GM12874 (cell line): ENCODE data around the gene RNASE13.

Experiments used
- TF ChIP-seq, protein P1 (sequence below): IDR thresholded peaks from 2 replicates; pipeline ENCODE4 v1.5.1; 2011; ENCODE audit warnings: low read depth, mild to moderate bottlenecking, control low read depth, low read length, moderate library complexity; ENCODE audit not compliant: insufficient read depth

RNASE13 gene

DNA sequence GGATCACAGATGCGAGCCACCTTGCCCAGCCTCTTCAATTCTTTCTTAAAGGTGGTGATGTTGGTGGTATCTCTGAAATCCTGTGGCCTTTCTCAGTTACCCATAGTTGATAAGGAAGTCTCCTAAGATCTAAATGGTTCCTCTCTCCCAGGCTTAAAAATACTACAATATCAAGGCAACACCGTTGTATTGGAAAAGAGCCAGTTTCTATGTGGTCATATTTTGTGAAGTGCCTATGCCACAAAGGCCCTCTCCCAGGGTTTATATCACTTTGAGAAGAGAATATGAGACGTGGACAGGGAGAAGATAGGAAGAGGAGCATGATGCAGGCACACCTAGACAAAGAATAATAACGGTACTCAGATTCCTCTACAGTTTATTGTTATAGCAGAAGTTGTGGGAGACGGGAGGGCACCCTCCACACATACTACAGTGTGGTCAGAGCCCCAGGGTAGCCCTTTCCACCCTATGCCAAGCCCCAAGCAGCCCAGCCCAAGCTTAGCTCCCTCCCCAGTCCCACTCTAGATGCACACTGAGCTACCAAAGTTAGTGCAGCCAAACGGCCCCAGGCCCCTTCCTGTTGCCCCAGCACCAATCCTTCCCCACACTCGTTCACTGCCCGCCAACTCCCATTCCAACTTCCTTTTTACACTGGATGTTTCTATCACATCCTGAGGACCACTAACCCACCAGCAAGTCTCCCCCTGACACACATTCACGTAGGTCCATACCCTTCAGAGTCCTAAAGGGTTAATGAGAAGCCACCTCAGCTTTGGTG lies 18.0 kb downstream of the RNASE13 start:
- TF ChIP-seq, protein P1, sequence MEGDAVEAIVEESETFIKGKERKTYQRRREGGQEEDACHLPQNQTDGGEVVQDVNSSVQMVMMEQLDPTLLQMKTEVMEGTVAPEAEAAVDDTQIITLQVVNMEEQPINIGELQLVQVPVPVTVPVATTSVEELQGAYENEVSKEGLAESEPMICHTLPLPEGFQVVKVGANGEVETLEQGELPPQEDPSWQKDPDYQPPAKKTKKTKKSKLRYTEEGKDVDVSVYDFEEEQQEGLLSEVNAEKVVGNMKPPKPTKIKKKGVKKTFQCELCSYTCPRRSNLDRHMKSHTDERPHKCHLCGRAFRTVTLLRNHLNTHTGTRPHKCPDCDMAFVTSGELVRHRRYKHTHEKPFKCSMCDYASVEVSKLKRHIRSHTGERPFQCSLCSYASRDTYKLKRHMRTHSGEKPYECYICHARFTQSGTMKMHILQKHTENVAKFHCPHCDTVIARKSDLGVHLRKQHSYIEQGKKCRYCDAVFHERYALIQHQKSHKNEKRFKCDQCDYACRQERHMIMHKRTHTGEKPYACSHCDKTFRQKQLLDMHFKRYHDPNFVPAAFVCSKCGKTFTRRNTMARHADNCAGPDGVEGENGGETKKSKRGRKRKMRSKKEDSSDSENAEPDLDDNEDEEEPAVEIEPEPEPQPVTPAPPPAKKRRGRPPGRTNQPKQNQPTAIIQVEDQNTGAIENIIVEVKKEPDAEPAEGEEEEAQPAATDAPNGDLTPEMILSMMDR = no peak

DNA sequence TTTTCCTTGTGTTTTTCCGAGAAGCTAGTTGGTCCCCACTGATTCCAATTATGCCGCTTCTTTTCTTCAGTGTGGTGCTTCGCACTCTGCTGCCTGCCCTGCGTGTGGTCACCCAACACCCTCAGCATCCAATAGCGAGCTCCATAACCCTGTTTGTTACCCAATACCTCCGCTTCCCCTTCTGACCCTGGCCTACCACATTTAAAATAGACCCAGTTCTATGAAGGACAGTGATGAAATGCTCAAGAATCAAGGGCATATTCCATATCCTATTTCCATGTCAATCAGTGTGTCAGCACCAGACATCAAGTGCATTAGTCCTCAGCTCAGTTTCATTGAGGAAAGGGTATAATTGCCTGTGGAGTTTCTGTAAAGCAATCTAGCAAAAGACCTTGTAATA lies 19.3 kb downstream of the RNASE13 start:
- TF ChIP-seq, protein P1 = no peak

DNA sequence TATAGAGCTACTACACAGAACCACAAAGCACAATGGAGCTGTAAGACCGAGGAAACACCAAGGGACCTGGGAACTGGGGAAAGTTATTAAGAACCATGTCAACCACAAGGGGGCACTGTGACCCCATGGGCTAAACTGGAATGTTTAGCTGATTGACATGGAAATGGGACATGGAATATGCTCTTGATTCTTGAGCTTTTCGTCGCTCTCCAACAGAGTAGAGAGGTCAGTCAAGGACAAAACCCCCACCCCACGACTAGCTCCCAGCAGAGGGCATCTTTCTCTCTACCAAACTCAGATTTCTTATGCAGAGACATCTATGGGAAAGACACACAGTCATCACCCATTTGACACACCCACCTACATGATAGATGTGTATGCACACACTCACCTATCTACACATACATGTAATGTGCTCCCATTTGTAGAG lies 19.8 kb downstream of the RNASE13 start:
- TF ChIP-seq, protein P1 = peak; percentile 84

DNA sequence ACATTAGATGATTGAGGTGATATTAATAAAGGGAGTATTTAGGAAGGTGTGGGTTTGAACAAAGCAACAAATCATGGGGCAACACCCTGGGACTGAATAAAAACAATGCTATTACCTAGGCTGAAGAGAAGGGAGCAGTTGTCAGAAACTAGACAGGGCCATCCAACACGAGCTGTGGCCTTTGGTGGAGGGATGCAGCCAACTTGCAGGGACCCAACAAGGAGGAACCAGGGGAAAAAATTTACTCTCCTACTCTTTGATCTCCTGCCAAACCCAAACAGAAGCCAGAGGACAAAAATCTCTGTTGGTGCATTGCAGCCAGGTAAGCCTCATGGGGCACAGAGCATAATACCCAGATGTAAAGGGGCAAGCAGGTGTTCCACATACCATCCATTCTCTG lies 23.5 kb downstream of the RNASE13 start:
- TF ChIP-seq, protein P1 = no peak

DNA sequence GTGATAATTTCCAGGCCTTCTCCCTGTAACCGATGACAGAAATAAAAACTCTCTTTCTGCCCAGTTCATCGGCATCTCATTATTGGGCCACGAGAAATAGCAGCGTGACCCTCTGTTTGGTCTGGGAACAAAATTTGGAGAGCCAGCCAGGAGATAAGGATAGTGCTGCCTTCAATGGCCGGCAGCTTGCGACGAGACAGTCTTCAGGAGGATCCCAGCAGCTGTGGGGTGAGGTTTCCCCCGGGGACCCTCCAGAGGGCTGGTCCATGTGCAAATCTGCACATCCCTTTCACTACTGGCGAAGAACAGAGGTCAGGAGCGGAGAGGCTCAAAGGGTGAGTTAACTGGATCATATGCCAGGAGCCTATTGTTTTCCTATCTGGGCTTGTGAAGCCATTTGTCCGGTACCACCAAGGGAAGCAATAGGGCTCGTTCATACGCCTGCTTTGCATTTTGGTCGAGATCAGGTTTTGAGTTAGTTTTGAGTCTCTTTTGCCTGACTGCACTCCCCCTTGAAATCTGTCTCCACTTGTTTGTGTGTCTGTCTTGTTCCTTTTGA lies 30.7 kb downstream of the RNASE13 start:
- TF ChIP-seq, protein P1 = no peak

DNA sequence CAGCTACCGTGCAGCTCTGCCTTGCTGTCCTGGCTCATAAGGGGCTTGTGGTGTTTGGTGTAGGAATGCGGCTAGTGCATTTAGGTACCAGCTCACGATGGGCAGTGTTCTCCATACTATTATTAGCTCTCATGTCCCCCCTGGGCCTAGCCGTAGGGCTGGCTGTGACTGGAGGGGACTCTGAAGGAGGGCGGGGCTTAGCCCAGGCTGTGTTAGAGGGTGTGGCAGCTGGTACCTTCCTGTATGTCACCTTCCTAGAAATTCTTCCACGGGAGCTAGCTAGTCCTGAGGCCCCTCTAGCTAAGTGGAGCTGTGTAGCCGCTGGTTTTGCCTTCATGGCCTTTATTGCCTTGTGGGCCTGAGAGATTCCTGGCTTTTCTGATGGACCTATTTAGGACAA lies 33.4 kb downstream of the RNASE13 start:
- TF ChIP-seq, protein P1 = no peak

DNA sequence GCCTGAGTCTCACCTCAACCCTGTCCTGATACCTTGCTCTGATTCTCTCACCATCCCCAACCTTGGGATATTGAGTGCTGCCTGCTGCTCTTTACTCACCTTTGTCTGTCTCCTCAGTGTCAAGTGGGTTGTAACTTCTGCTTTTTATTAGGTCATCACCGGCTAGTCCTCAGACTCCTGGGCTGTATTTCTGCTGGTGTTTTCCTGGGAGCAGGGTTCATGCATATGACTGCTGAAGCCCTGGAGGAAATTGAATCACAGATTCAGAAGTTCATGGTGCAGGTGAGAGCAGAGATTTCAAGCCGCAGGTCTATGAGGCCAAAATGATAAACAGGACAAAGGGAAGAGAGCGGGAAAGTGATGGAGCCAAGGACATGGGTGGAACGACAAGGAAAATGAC lies 35.0 kb downstream of the RNASE13 start:
- TF ChIP-seq, protein P1 = no peak
